Gastrocnemius medialis (tissue), 4 donors: Measurements from ENCODE around the gene EIF2AK3. TPM values are rescaled to one million over a fixed set of nuclear protein-coding genes. Genes with fewer than 3 reads are reported as not detected.

ENCODE experiments used
- ATAC-seq, 2 donors: fragments of 150-250 bp; one replicate each; pipeline ENCODE4 v1.9.1; 2016
- DNase-seq, 2 donors: peaks; one replicate each; pipeline ENCODE4 v3.0.0-alpha.2; 2019
- H3K27ac ChIP-seq, 4 donors: fragments of 200-600 bp; sonication (generic); 1 replicate in 1 of 4; 2 replicates in 3 of 4; pipeline ENCODE4 v1.5.1; 2016 to 2018; ENCODE audit warnings: mild to moderate bottlenecking in 2 of 4, moderate library complexity in 1 of 4
- H3K27me3 ChIP-seq, 3 donors: fragments of 200-600 bp; sonication (generic) in 2 of 3; 1 replicate in 1 of 3; 2 replicates in 2 of 3; pipeline versions ENCODE4 v1.5.1 to v1.6.0; 2016 to 2019; ENCODE audit warnings: mild to moderate bottlenecking in 1 of 3, moderate library complexity in 1 of 3
- H3K36me3 ChIP-seq, 2 donors: fragments of 200-600 bp; sonication (generic) in 1 of 2; one replicate each; pipeline ENCODE4 v1.5.1; 2017 to 2018
- H3K4me1 ChIP-seq, 2 donors: fragments of 200-600 bp; sonication (generic) in 1 of 2; one replicate each; pipeline ENCODE4 v1.5.1; 2016 to 2017; ENCODE audit warnings: mild to moderate bottlenecking in 2 of 2
- H3K4me3 ChIP-seq, 4 donors: fragments of 200-600 bp; sonication (generic) in 3 of 4; 1 replicate in 1 of 4; 2 replicates in 3 of 4; pipeline ENCODE4 v1.5.1; 2016 to 2019; ENCODE audit warnings: mild to moderate bottlenecking in 2 of 4
- H3K9me3 ChIP-seq, 3 donors: fragments of 200-600 bp; sonication (generic) in 2 of 3; 1 replicate in 1 of 3; 2 replicates in 2 of 3; pipeline ENCODE4 v1.5.1; 2016 to 2019
- POLR2A ChIP-seq, 2 donors: fragments of 450-650 bp; IDR thresholded peaks; one replicate each; pipeline ENCODE4 v1.6.1; 2017; ENCODE audit warnings: antibody characterized with exemption in 2 of 2, mild to moderate bottlenecking in 2 of 2, moderate library complexity in 2 of 2
- in situ Hi-C, 4 donors: fragments of 200-750 bp; cut with MboI; loops; one replicate each; pipeline versions ENCODE4 v1.15.0 to v1.8.0; 2017; ENCODE audit warnings: low sequenced_read_pairs in 4 of 4
- intact Hi-C: fragments of 100-400 bp; cut with DNase I; formaldehyde crosslinking; loops from one replicate; pipeline ENCODE4 v1.15.1; 2023; ENCODE audit warnings: low total_unique reads
- total RNA-seq, 4 donors: library from RNA; depleted of rRNA; stranded (reverse); fragments of >200 nt; gene quantifications; one replicate each; pipeline versions ENCODE4 v1.1.0 to v1.2.3, GENCODE V29; 2016
- TF ChIP-seq, protein P1 (sequence below), 5 experiments: fragments of 450-650 bp in 3 of 5; fragments of 200-600 bp in 2 of 5; sonication (generic) in 2 of 5; IDR thresholded peaks in 4 of 5; conservative IDR thresholded peaks in 1 of 5; 1 replicate in 4 of 5; 2 replicates in 1 of 5; pipeline ENCODE4 v1.5.1; 2016 to 2019; ENCODE audit warnings: antibody characterized with exemption in 5 of 5, mild to moderate bottlenecking in 3 of 5, moderate library complexity in 3 of 5

The EIF2AK3 gene
- total RNA-seq, 4 donors from 2014 or later, result 5.9 to 20.1 (median 9.8) TPM

DNA sequence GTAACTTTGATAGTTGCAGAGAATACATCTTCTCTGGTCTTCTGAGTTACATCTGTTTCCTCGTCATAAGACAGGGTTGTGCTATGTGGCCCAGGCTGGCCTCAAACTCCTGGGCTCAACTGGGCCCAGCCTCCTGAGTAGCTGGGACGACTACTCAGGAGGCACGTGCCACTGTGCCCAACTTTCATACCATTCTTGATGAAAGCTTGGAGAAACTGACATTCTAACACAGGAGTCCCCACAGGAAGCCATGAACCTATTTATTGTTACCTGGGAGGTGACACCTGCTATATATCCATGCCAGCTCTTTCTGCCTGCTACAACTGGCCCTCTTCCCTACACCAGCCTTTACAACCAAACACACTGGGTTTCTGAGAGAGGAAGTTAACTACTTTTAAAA lies 19.1 kb downstream of the EIF2AK3 start:
- TF ChIP-seq POLR2A (IDR thresholded peaks at IDR 0.05), result no peak
- TF ChIP-seq, protein P1, sequence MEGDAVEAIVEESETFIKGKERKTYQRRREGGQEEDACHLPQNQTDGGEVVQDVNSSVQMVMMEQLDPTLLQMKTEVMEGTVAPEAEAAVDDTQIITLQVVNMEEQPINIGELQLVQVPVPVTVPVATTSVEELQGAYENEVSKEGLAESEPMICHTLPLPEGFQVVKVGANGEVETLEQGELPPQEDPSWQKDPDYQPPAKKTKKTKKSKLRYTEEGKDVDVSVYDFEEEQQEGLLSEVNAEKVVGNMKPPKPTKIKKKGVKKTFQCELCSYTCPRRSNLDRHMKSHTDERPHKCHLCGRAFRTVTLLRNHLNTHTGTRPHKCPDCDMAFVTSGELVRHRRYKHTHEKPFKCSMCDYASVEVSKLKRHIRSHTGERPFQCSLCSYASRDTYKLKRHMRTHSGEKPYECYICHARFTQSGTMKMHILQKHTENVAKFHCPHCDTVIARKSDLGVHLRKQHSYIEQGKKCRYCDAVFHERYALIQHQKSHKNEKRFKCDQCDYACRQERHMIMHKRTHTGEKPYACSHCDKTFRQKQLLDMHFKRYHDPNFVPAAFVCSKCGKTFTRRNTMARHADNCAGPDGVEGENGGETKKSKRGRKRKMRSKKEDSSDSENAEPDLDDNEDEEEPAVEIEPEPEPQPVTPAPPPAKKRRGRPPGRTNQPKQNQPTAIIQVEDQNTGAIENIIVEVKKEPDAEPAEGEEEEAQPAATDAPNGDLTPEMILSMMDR (IDR thresholded peaks at IDR 0.05 in 4 of 5, conservative IDR thresholded peaks at IDR 0.05 in 1 of 5), result no peak
- no peaks in the 10 kb centered on the region for H3K36me3 ChIP-seq
- H3K4me3 ChIP-seq, result no peak overlapping the region
- ATAC-seq, result no peak
- H3K27ac ChIP-seq, result no peak overlapping the region
- no peaks in the 10 kb centered on the region for H3K4me1 ChIP-seq
- no peak for DNase-seq
- intact Hi-C loops, result no loop called here
- in situ Hi-C loops, result no loop called here
- H3K27me3 ChIP-seq, result no peaks in the 10 kb centered on the region
- no peaks in the 10 kb centered on the region for H3K9me3 ChIP-seq

DNA sequence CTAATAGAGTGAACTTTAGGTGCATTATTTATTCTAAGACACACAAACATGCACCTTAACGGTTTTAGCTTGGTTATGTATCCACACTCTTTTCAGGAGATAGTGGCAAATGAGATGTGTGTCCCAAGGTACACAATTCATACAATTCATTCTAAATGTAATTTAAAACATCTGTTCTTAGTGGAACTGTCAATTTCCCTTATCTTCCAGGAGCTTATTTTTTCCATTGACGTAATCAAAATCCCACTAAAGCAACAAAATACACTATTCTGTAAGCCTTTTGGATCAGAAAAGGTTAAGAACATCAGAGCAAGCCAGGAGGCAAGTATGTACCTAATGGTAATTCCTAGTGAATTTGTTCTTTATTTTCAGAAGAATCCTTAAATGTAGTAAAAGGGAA lies 19.8 kb downstream of the EIF2AK3 start:
- DNase-seq, result no peak

DNA sequence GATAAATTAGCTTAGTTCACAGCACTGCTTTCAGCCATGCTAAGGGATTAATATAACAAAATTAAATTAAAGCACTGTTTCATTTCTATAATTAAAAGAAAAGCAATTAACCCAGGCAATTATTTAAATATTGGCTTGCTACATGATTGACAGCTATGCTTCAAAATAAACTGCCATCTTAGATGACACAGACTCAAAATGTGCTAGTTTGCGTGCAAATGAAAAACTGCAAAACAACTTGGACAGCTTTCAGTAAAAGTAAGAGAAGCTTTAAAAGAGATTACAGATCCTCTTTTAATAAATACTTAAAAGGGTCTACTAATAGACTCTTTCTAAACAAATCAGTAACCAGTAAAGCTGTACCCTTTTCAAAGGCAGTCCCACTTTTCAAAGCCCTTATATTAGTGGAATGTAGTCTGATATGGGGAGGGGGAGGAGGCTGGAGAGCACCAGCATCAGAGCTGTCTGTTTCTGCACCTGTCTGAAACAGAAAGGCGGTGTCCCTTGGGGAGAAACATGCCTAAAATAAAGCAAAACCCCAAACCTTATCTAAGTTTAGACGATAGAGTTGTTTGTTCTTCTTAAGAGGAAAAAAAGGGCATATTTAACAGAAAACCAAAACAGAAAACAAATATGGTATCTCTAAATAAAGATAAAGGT lies 20.8 kb downstream of the EIF2AK3 start:
- ATAC-seq (no peak), DNase-seq (no peak)
- Histone ChIP-seq H3K4me3 (no peak overlapping the region), H3K27ac (no peak overlapping the region), H3K27me3 (no peaks in the 10 kb centered on the region), H3K36me3 (no peaks in the 10 kb centered on the region), H3K9me3 (no peaks in the 10 kb centered on the region), H3K4me1 (peaks cover 0 to under 1% of the 10 kb centered on the region in 2 donors)
- intact Hi-C loops, result no loop called here
- no peak for TF ChIP-seq POLR2A (IDR thresholded peaks at IDR 0.05)
- TF ChIP-seq, protein P1 (IDR thresholded peaks at IDR 0.05 in 4 of 5, conservative IDR thresholded peaks at IDR 0.05 in 1 of 5), result no peak
- in situ Hi-C loops, result no loop called here

More for the DNA sequence above, 19.8 kb downstream of the EIF2AK3 start:
- no peak overlapping the region for H3K4me3 ChIP-seq
- intact Hi-C loops (no loop called here), in situ Hi-C loops (no loop called here)
- no peaks in the 10 kb centered on the region for H3K36me3 ChIP-seq
- TF ChIP-seq POLR2A (IDR thresholded peaks at IDR 0.05), result no peak
- TF ChIP-seq, protein P1 (IDR thresholded peaks at IDR 0.05 in 4 of 5, conservative IDR thresholded peaks at IDR 0.05 in 1 of 5), result no peak
- H3K27ac ChIP-seq, result no peak overlapping the region
- ATAC-seq, result no peak
- H3K9me3 ChIP-seq, result no peaks in the 10 kb centered on the region
- H3K4me1 ChIP-seq, result no peaks in the 10 kb centered on the region
- H3K27me3 ChIP-seq, result no peaks in the 10 kb centered on the region

DNA sequence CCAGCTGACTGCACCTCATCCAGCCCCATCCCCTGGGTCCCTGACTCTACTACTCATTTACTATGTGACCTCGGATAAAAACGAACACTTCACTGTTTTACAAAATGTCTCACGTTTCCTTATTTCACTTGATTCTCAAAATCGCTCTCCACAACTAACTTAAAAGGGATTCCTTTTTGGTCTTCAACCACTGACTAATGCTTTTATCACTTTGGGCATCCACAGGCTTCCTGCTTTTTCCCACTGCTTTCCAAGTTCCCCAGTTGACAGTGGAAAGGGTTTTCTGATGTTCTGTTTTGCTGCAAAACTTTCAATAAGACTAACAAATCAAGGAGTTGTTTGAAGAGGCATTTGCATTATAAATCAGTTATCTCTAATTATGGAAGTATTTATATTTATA lies 24.1 kb downstream of the EIF2AK3 start:
- no peak for TF ChIP-seq POLR2A (IDR thresholded peaks at IDR 0.05)
- TF ChIP-seq, protein P1 (IDR thresholded peaks at IDR 0.05 in 4 of 5, conservative IDR thresholded peaks at IDR 0.05 in 1 of 5), result no peak
- no peaks in the 10 kb centered on the region for H3K27me3 ChIP-seq
- H3K4me1 ChIP-seq, result peaks cover 24 to 28% of the 10 kb centered on the region in 2 donors
- intact Hi-C loops (no loop called here), in situ Hi-C loops (no loop called here)
- no peaks in the 10 kb centered on the region for H3K36me3 ChIP-seq
- no peaks in the 10 kb centered on the region for H3K9me3 ChIP-seq
- no peak for DNase-seq
- no peak for ATAC-seq
- no peak overlapping the region for H3K27ac ChIP-seq
- H3K4me3 ChIP-seq, result no peak overlapping the region

DNA sequence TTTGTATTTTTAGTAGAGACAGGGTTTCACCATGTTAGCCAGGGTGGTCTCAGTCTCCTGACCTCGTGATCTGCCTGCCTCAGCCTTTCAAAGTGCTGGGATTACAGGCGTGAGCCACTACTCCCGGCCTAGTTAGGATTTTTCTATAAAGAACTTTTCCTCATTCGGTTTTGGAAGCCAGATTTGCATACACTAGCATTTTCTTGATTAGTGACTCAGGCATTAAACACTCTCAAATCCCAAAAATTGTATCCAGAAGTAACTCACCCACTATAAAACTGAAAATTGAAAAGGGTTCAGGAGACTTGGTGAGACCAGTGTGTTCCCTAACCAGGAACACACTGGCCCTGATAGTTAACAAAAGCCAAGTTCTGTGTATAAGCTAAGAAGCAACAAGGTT lies 25.2 kb downstream of the EIF2AK3 start:
- intact Hi-C loops, result no loop called here
- ATAC-seq, result no peak

More for the DNA sequence above, 25.2 kb downstream of the EIF2AK3 start:
- Histone ChIP-seq H3K4me3 (no peak overlapping the region), H3K27ac (peak overlapping the region in 3 of 4 donors; percentile 19 to 41 (median 25)), H3K4me1 (peaks cover 24 to 28% of the 10 kb centered on the region in 2 donors), H3K9me3 (no peaks in the 10 kb centered on the region), H3K36me3 (no peaks in the 10 kb centered on the region), H3K27me3 (no peaks in the 10 kb centered on the region)
- DNase-seq, result no peak
- no peak for TF ChIP-seq POLR2A (IDR thresholded peaks at IDR 0.05)
- TF ChIP-seq, protein P1 (IDR thresholded peaks at IDR 0.05 in 4 of 5, conservative IDR thresholded peaks at IDR 0.05 in 1 of 5), result no peak
- in situ Hi-C loops, result no loop called here
